NCI-H146 treated with DMSO at 0.1 percent for 48 hours (cell line): ENCODE measurements around the gene SFTA2.
"Not testable (repeated sequence)": the region's sequence is repeated elsewhere in the genome, so short reads cannot be mapped to it uniquely, and the experiment has no call there.

Experiments used
- DNase-seq: peaks from one replicate; lab custom pipeline; 2025; ENCODE audit not compliant: unreplicated experiment; lab: John Stamatoyannopoulos, UW

The SFTA2 gene

GRCh38 chr6:30931969-30932645 is at the start of gene SFTA2:
Gene SFTA2 (minus strand): TSS chr6:30932170. CDS start chr6:30932096, 74 bp downstream.
- DNase-seq = no peak

DNA sequence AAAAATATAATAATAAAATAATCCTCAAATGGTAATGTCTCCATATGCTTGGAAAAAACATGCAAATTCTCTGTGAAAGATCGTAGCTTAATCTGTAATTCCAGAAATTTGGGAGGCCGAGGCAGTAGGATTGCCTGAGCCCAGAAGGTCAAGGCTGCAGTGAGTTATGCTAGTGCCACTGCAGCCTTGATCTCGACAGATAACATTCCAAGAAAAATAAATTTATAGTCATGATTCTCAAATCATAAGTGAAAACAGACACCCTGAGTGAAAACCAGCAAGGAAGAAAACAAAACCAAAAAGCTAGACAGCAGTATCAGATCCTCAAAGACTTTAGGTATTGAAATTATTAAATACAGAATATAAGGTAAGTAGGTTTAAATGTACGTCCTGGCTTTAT is 47.7 kb upstream of the SFTA2 start:
- DNase-seq = no peak

DNA sequence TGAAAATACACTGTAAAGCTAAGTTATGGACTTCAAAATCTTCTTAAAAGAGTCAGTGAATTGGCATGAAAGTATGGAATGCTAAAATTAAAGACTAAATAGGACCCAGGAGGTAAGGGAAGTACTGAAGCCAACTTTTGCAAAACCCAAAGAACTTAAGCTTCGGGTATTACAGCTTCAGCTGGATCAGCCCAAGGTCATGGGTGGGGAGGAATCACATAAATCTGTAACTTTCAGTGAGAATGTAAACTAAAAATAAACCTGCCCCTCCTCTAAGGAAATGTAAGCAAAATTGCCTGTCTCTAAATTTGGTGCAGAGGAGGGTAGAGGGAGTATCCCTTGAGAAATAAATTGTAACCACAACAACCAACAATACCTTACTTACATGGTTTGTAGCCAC is 47.2 kb upstream of the SFTA2 start:
- no peak for DNase-seq

DNA sequence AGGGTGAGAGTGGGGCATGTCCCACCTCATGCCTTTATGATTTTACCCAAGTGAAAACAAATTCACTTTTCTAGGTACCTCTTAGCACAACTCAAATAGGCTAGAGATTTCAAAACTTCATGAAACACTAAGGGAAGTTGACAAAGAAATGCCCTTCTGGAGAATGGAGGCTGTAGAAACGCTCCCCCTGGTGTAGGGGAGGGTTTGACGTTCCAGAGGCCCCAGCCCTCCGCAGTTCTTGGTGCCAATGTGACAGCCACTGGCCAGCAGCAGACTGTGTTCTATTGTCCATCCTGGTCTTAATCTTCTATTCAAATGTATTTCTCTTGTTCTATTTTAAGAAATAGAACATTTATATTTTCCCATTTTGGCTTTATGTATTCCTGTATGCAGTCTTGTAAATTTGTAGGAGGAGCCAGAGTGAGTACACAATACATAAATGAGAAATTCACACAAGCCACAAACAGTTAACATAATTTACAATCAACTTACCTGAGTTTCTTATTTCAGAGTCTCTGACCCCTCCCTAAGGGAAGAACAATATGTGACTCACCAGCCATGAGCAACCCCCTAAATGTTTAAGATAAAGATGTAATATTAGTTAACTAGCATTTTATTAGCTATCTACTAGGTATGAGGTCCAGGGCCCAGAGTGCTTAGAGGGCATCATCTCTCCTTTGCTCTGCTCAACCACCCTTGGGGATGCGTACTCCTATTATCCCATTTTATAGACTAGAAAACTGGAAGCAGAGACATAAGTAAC is 42.7 kb upstream of the SFTA2 start:
- DNase-seq = no peak

- DNase-seq = no peak
Measured at GRCh38 chr6:30972816-30973215, 40.8 kb upstream of the SFTA2 start.

DNA sequence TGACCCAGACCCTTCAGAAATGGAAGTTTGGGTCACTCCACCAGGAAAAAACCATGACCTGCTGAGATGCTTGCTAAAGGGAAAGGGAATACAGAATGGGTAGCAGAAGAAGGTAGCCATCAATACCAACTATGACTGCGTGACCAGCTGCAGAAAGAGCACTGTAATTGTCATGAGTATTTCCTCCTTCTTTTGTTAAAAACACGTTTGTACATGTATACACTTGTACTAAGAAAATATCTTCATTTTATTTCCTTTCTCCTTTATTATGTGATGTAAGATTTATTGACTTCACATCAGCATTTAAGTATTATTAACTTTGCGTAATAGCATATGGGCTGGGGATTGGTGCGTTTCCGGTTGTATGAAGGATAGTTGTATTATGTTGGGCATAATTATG is 39.0 kb upstream of the SFTA2 start:
- DNase-seq = no peak

GRCh38 chr6:30969171-30969570 is 37.2 kb upstream of the SFTA2 start:
- DNase-seq = not testable (repeated sequence)

DNA sequence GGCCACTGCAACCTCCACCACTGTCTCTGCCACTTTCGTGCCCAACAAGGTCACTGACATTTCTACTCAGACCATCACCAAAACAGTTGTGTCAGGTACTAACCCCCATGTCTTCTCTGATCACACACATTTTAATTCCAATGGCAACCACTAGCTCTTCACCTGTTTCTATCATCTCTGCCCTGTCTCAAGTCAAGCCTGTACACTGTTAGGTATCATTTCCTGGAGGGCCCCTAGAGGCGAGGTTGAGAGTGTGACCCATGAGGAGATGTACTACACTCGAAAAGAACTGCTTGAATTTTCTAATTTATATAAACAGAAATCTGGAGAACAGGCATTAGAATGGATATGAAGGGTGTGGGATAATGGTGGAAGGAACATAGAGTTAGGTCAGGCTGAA is 34.2 kb upstream of the SFTA2 start:
- no peak for DNase-seq

DNA sequence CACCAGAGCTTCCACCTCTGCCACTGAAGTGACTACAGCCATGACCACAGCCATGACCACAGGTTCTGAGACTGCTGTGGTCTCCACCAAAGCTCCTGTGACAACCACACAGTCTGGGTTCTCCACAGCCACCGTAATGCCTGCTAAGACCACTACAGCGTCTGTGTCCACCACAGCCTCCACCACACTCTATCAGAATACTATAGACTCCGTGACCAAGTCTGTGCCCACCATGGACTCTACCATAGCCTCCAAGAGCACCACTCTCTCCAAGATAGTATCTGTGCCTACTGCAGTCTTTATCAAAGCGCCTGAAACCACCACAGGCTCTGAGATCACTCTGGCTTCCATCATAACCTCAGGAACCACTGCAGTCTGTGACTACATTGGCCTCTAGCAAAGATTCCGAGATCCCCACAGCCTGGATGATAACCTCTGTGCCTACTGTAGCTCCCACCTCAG is 33.2 kb upstream of the SFTA2 start:
- DNase-seq = no peak

- no peak for DNase-seq
Measured at GRCh38 chr6:30964075-30964474, 32.1 kb upstream of the SFTA2 start.

DNA sequence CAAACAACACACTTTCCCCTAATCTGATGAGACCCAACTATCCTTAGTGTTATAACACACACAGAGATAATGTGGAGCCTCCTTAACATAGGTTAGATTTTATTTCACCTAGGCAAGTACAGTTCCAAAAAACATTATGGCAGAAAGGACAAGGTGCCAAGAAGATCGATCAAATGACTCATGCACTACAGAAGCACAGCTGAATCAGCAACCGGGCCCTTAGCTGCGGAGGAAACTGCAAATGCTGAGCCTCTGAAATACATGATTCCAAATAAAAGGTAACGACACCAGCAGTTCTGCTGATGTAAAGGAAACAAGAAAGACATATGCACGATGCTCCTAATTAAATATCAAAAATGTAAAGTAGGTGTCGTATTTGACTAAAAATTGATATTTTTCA is 31.7 kb upstream of the SFTA2 start:
- DNase-seq = no peak

DNA sequence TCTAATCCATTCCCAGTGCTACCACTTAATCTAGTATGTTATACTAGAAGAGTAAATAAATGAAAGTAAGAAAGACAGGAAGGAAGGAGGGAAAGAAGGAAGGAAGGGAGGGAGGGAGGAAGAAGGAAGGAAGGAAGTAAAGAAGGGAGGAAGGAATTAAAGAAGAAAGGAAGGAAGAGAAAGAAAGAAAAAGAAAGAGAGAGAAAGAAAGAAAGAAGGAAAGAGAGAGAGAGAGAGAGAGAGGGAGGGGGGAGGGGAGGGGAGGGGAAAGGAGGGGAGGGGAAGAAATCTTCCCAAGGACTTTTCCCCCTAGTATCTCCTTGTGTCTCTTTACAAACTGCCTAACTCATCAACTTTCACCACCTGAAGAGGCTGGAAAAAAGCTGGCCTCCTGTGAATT is 30.7 kb upstream of the SFTA2 start:
- no peak for DNase-seq

DNA sequence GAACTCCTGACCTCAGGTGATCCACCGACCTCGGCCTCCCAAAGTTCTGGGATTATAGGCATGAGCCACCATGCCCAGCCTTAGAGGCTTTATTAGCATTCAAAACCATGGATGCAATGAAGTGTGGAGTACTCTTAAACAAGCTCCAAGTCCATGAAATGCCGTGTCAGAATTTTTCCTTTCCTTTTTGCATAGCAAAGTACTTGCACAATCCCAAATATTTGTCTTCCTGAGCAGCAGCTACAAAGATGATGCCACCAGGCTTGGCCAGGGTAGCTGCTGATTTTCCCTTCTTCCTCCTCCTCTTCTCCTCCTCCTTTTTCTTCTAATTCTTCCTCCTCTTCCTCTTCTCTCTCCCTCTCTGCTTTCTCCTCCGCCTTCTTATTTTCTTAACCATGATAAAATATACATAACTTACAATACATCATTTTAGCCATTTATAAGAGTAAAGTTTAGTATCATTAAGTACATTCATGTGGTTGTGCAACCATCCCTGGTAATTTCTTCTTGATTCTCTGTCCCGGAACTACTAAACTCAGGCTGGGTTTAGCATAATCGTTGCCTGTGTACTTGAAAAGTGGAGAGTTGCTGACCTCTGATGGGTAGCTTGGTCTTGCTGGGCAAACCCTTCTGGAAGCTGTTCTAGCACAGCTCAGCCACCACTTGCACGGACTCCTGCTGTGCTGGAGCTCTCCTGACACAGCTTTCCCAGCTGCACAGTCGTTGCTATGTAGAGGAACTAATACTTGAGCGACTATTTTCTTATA is 29.1 kb upstream of the SFTA2 start:
- no peak for DNase-seq

GRCh38 chr6:30957716-30958115 is 25.7 kb upstream of the SFTA2 start:
- DNase-seq = no peak

- peak; percentile 35 for DNase-seq
Measured at GRCh38 chr6:30955367-30956042, 23.5 kb upstream of the SFTA2 start.

DNA sequence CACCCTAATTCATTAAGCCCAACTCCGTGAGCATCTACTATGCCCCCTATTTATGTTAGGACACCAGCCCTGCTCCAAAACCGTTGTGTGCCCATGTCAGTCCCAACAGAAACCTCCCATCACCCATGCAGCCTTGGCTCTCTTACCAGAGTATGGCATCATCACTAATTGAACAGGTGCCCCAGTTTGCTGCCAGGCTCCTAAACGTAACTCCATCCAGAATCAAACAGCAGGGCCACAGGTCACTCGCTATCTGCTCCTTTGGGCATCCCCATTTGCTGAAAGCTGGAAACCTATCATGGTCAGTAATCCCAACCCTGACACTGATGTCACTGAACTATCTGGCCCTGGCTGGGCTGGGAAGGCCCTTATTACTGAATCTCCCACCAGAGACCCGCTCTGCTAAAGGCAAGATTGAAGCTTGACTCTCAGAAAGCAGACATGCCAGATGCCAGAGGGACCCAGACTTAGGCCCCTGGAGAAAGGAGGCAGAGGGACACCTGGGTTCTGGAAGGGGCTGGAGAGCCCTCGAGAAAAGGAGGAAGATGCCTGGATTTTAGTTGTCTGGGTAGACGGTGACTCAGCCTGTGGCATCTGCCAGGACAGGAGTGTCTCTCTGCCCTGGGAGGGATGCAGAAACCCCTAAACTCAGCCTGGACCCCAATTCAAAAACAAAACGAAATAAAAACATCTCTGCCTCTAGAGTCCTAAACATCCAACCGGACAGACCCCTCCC is 22.8 kb upstream of the SFTA2 start:
- no peak for DNase-seq

DNA sequence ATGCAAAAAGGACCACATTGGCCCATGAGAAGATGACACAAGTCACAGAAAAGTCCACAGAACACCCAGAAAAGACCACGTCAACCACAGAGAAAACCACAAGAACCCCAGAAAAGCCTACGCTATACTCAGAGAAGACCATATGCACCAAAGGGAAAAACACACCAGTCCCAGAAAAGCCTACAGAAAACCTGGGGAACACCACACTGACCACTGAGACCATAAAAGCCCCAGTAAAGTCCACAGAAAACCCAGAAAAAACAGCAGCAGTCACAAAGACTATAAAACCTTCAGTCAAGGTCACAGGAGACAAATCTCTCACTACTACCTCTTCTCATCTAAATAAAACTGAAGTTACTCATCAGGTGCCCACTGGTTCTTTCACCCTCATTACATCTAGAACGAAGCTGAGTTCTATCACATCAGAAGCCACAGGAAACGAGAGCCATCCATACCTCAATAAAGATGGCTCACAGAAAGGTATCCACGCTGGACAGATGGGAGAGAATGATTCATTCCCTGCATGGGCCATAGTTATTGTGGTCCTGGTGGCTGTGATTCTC is 20.0 kb upstream of the SFTA2 start:
- DNase-seq = no peak

DNA sequence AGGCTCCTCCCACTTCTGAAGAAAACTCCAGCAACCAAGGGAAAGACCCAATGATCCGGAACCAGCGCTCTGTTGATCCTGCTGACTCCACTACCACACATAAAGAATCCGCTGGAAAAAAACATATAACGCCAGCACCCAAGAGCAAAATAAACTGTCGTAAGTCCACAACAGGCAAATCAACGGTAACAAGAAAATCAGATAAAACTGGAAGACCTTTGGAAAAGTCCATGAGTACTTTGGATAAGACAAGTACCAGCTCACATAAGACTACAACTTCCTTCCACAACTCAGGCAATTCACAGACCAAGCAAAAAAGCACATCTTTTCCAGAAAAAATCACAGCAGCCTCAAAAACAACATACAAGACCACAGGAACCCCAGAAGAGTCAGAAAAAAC is 16.8 kb upstream of the SFTA2 start:
- no peak for DNase-seq

GRCh38 chr6:30947231-30947630 is 15.3 kb upstream of the SFTA2 start:
- no peak for DNase-seq

- DNase-seq = no peak
Measured at GRCh38 chr6:30945281-30945680, 13.3 kb upstream of the SFTA2 start.
